ENCODE data around the gene GZF1.

Gene GZF1

GRCh38 chr20:23370274-23370673 lies 8.3 kb downstream of the GZF1 start:
- no peak for DNase-seq

- no peak for DNase-seq
These were observed 8.9 kb downstream of the GZF1 start for GRCh38 chr20:23370873-23371272.

- DNase-seq: no peak
These were observed 9.5 kb downstream of the GZF1 start for GRCh38 chr20:23371496-23371895.

- no peak for DNase-seq
These were observed 12.5 kb downstream of the GZF1 start for GRCh38 chr20:23374441-23374840.

GRCh38 chr20:23375827-23376226 lies 13.8 kb downstream of the GZF1 start:
- no peak for DNase-seq

- DNase-seq: no peak
These were observed 17.8 kb downstream of the GZF1 start for GRCh38 chr20:23379772-23380171.

GRCh38 chr20:23381876-23382275 lies 19.9 kb downstream of the GZF1 start:
- DNase-seq: no peak

GRCh38 chr20:23386304-23387117 lies 24.5 kb downstream of the GZF1 start:
- no peak for DNase-seq

- no peak for DNase-seq
These were observed 25.1 kb downstream of the GZF1 start for GRCh38 chr20:23387118-23387443.

- no peak for DNase-seq
These were observed 28.3 kb downstream of the GZF1 start for GRCh38 chr20:23390091-23390774.

- DNase-seq: no peak
These were observed 29.8 kb downstream of the GZF1 start for GRCh38 chr20:23391707-23392310.

- no peak for DNase-seq
These were observed 32.2 kb downstream of the GZF1 start for GRCh38 chr20:23393996-23394775.

GRCh38 chr20:23396950-23397627 lies 35.1 kb downstream of the GZF1 start:
- no peak for DNase-seq

GRCh38 chr20:23397961-23398360 lies 36.0 kb downstream of the GZF1 start:
- DNase-seq: no peak

- peak; percentile 5 for DNase-seq
These were observed 37.7 kb downstream of the GZF1 start for GRCh38 chr20:23399568-23400241.

- no peak for DNase-seq
These were observed 39.1 kb downstream of the GZF1 start for GRCh38 chr20:23401051-23401450.

- no peak for DNase-seq
These were observed 41.8 kb downstream of the GZF1 start for GRCh38 chr20:23403751-23404150.

- DNase-seq: no peak
These were observed 42.2 kb downstream of the GZF1 start for GRCh38 chr20:23404196-23404595.

- DNase-seq: no peak
These were observed 44.9 kb downstream of the GZF1 start for GRCh38 chr20:23406880-23407279.

GRCh38 chr20:23407781-23408464 lies 45.9 kb downstream of the GZF1 start:
- DNase-seq: peak; percentile 5

GRCh38 chr20:23408957-23409356 lies 47.0 kb downstream of the GZF1 start:
- no peak for DNase-seq

GRCh38 chr20:23409800-23410199 lies 47.8 kb downstream of the GZF1 start:
- DNase-seq: no peak

Data from activated naive CD4-positive, alpha-beta T cell treated with Interleukin-2 at 50 U/mL for 16 hours (primary cell).